Mesendoderm (in vitro differentiated cells): ENCODE data around the gene PTX3. TPM values are rescaled to one million over a fixed set of nuclear protein-coding genes. Genes with fewer than 3 reads are reported as not detected.

Experiments
- DNase-seq: peaks from one replicate; pipeline ENCODE4 v3.0.0; 2013
- H2AK5ac ChIP-seq: 2 replicates; pipeline ENCODE4 v1.6.1; 2013; ENCODE audit warnings: low read length, inconsistent platforms
- H2BK120ac ChIP-seq: 2 replicates; pipeline ENCODE4 v1.6.1; 2013; ENCODE audit warnings: low read depth, mild to moderate bottlenecking, low read length, moderate library complexity, mixed read lengths
- H2BK15ac ChIP-seq: replicated peaks from 2 replicates; pipeline ENCODE4 v1.6.1; 2013; ENCODE audit warnings: low read depth, mild to moderate bottlenecking, moderate library complexity
- H2BK5ac ChIP-seq: 2 replicates; pipeline ENCODE4 v1.6.1; 2013; ENCODE audit warnings: low read length, inconsistent platforms
- H3K18ac ChIP-seq: 2 replicates; pipeline ENCODE4 v1.6.1; 2013; ENCODE audit warnings: mild to moderate bottlenecking, low read length, mixed read lengths
- H3K23ac ChIP-seq: one replicate; pipeline ENCODE4 v1.6.1; 2013; ENCODE audit warnings: low read length
- H3K27ac ChIP-seq: 2 replicates; pipeline ENCODE4 v1.5.1; 2013; ENCODE audit warnings: low read depth, mild to moderate bottlenecking, inconsistent platforms, low read length, moderate library complexity
- H3K27me3 ChIP-seq: 2 replicates; pipeline ENCODE4 v1.6.1; 2013; ENCODE audit warnings: low read length, control low read depth, mild to moderate bottlenecking, inconsistent platforms; ENCODE audit not compliant: insufficient read depth, poor library complexity
- H3K36me3 ChIP-seq: 2 replicates; pipeline ENCODE4 v1.6.1; 2013; ENCODE audit warnings: low read length, inconsistent platforms; ENCODE audit not compliant: control insufficient read depth, insufficient read depth
- H3K4ac ChIP-seq: one replicate; pipeline ENCODE4 v1.6.1; 2013; ENCODE audit warnings: low read depth, mild to moderate bottlenecking, low read length, moderate library complexity
- H3K4me1 ChIP-seq: 2 replicates; pipeline ENCODE4 v1.6.1; 2013; ENCODE audit warnings: low read depth, low read length, inconsistent platforms; ENCODE audit not compliant: control insufficient read depth
- H3K4me2 ChIP-seq: 2 replicates; pipeline ENCODE4 v1.6.1; 2013; ENCODE audit warnings: low read length
- H3K4me3 ChIP-seq: 2 replicates; pipeline ENCODE4 v1.5.1; 2013; ENCODE audit warnings: mild to moderate bottlenecking, low read length
- H3K56ac ChIP-seq: one replicate; pipeline ENCODE4 v1.6.1; 2013; ENCODE audit warnings: low read length
- H3K79me1 ChIP-seq: 2 replicates; pipeline ENCODE4 v1.6.1; 2013; ENCODE audit warnings: low read length, inconsistent platforms
- H3K79me2 ChIP-seq: 2 replicates; pipeline ENCODE4 v1.6.1; 2013; ENCODE audit warnings: mild to moderate bottlenecking, low read length; ENCODE audit not compliant: control insufficient read depth, insufficient read depth
- H3K9ac ChIP-seq: 2 replicates; pipeline ENCODE4 v1.6.1; 2013; ENCODE audit warnings: low read length, inconsistent platforms
- H4K5ac ChIP-seq: one replicate; pipeline ENCODE4 v1.6.1; 2013; ENCODE audit warnings: low read length
- H4K8ac ChIP-seq: one replicate; pipeline ENCODE4 v1.6.1; 2013; ENCODE audit warnings: low read depth, mild to moderate bottlenecking, control low read depth, low read length, moderate library complexity
- WGBS: extraction: QIAGEN DNeasy Blood & Tissue Kit; methylation state at CpG from one replicate; pipeline ENCODE4 v1.1.7; 2013; ENCODE audit warnings: low lambda C conversion rate, missing lambda C conversion rate; ENCODE audit not compliant: insufficient coverage; ENCODE audit errors: extremely low coverage; 5-methylcytosine and 5-hydroxymethylcytosine counted together
- polyA plus RNA-seq, 2 experiments: library from polyadenylated mRNA; stranded (reverse); fragments of 200-250 nt; gene quantifications; one replicate each; pipeline ENCODE4 v1.2.3, GENCODE V29; 2013

The PTX3 gene
- 0.14 TPM for polyA plus RNA-seq (2013, experiment 1 of 2)
- polyA plus RNA-seq (2013, experiment 2 of 2) = 0.31 TPM

DNA sequence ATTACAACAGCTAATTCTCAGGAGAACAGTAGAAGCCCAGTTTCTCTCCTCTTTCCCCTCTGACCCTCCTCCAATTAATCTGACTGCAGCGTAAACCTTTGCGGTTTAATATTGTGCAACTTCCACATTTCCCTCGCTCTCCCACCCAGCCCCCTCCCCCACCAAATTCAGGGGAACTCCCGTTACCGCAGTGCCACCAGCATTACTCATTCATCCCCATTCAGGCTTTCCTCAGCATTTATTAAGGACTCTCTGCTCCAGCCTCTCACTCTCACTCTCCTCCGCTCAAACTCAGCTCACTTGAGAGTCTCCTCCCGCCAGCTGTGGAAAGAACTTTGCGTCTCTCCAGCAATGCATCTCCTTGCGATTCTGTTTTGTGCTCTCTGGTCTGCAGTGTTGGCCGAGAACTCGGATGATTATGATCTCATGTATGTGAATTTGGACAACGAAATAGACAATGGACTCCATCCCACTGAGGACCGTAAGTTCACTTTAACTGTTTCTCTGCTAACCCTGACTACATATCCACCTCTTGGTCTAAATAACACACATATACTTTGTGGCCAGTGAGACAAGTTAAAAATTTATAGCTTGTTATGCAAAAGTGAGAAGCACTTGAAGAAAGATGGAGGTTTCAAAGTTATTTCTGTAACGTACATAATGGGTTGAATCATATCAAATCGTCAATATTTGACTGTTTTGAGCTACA lies at the start of gene PTX3:
TSS of gene PTX3 (plus strand) at position 268 of the 709 bp plus-strand sequence. CDS start at position 352, 84 bp downstream.
- DNase-seq = peak; percentile 37
- Histone ChIP-seq H3K27ac (no peak within 1 kb of the TSS), H3K79me1 (no peaks in the 10 kb centered on the region), H2BK5ac (no peak within 1 kb of the TSS), H3K23ac (no peak within 1 kb of the TSS), H2BK120ac (no peak within 1 kb of the TSS), H3K4me1 (no peaks in the 10 kb centered on the region), H3K27me3 (no peaks in the 10 kb centered on the region), H2BK15ac (no peak within 1 kb of the TSS), H3K56ac (peak within 1 kb of the TSS; percentile 92), H3K4me3 (peak within 1 kb of the TSS; percentile 38), H3K36me3 (no peaks in the 10 kb centered on the region), H3K9ac (peak within 1 kb of the TSS; percentile 77), H3K79me2 (no peaks in the 10 kb centered on the region), H4K8ac (peak within 1 kb of the TSS; percentile 28), H2AK5ac (no peak within 1 kb of the TSS), H3K4me2 (peak within 1 kb of the TSS; percentile 96), H3K4ac (no peak within 1 kb of the TSS), H4K5ac (no peak within 1 kb of the TSS), H3K18ac (no peak within 1 kb of the TSS)
- no CpG with 5 or more reads among the region's 15 CpGs for WGBS

DNA sequence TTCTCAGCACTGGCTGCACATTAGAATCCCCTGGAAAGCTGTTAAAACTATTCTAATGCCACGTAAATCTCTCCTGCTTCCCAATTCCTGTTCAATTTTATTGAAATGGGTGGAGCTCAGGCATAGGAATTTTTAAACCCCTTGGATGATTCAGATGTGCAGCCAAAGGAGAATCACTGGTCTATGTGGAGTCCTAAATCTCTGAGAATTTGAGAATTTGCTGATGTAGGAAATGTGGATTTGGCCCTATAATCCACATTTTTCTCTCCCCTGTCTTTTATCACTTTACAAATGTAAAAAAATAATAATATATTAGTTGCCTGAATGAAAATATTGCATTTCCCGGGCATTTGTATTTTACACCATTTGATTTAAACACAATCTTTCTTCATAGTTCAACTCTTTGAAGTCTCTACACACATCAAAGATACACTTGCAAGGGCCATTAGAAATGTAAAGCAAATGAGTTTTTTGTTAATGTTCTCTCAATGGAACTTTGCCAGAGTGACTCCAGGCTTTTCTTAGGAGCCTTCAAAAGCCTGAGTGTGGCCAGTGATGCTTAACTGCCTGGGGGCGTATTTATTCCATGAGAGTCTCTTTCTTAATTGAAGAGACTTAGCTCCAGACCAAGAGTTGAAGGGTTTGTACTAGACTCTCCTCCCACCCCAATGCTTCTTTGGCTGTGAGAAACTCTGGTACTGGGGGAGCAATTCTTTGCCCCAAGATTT lies 48.8 kb upstream of the PTX3 start:
- Histone ChIP-seq H3K27ac (no peak overlapping the region), H2BK15ac (no peak overlapping the region), H3K18ac (no peak overlapping the region), H4K5ac (no peak overlapping the region), H3K56ac (no peak overlapping the region), H3K23ac (no peak overlapping the region), H3K4me3 (no peak overlapping the region), H3K4me2 (no peak overlapping the region), H3K4ac (no peak overlapping the region), H3K79me1 (no peaks in the 10 kb centered on the region), H2AK5ac (no peak overlapping the region), H3K27me3 (no peaks in the 10 kb centered on the region), H4K8ac (no peak overlapping the region), H3K79me2 (no peaks in the 10 kb centered on the region), H2BK5ac (no peak overlapping the region), H2BK120ac (no peak overlapping the region), H3K9ac (no peak overlapping the region), H3K36me3 (no peaks in the 10 kb centered on the region), H3K4me1 (no peaks in the 10 kb centered on the region)
- WGBS = no CpG with 5 or more reads among the region's 3 CpGs
- no peak for DNase-seq

DNA sequence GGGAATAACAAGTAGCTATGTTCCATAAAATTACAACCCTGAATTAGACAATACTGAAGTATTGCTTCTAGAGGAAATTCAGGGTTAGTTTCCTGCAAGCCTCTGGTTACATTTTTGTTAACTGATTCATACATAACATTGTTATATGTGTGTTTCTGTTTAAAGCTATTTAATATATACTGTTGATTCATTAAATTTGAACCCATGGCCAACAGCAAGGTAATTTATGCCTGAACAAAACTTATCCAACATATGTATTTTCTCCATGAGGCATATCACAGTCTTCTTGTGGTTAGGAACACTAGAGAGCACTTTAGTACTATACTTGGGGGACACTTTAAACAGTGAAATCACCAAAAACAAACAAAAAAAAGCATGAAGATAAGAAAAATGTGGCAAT lies 47.7 kb upstream of the PTX3 start:
- Histone ChIP-seq H2BK120ac (no peak overlapping the region), H3K27me3 (no peaks in the 10 kb centered on the region), H2AK5ac (no peak overlapping the region), H3K4me1 (no peaks in the 10 kb centered on the region), H3K4me3 (no peak overlapping the region), H3K79me1 (no peaks in the 10 kb centered on the region), H4K5ac (no peak overlapping the region), H3K79me2 (no peaks in the 10 kb centered on the region), H2BK15ac (no peak overlapping the region), H3K18ac (no peak overlapping the region), H3K56ac (no peak overlapping the region), H3K36me3 (no peaks in the 10 kb centered on the region), H3K9ac (no peak overlapping the region), H3K23ac (no peak overlapping the region), H3K4ac (no peak overlapping the region), H4K8ac (no peak overlapping the region), H3K27ac (no peak overlapping the region), H3K4me2 (no peak overlapping the region), H2BK5ac (no peak overlapping the region)
- DNase-seq = no peak

DNA sequence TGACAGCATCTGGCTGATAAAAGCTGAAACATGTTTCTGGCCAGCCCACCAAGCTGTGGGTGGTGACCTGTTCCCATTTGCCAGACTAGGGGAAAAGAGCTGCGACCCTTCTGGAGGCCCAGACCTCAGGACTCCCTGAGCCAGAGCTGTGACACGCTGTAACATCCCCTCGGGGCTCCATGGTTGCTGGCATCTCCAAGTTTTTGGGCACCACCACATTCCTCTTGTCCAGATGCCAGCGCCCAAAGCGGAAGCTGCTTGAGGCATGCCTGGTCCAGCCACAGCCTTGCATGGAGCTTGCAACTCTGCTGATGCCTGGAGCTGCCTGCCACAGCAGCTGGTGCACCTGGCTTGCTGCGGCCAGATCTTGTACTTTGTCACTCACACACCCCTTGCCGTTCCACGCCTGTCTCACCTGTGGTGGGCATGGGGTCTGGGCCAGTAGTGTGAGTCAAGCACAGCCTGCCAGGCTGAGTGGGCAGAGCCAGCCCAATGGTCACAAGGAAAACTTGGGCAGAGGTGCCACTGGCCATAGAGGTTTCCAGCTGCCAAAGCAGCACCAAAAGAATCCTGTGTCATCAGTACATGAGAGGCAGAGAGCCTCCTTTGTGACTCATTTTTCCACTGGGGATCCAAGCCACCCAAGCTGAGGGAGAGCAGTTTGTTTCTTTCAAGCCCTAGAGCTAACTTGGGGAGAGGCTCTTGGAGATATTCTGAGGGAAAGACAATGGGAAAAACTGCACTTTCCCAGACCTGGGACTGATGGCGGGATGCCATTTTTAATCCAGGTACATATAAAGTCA lies 45.7 kb upstream of the PTX3 start:
- Histone ChIP-seq H4K8ac (no peak overlapping the region), H3K9ac (no peak overlapping the region), H3K79me2 (no peaks in the 10 kb centered on the region), H2BK5ac (no peak overlapping the region), H3K18ac (no peak overlapping the region), H2BK15ac (no peak overlapping the region), H2AK5ac (no peak overlapping the region), H3K56ac (no peak overlapping the region), H3K4me1 (no peaks in the 10 kb centered on the region), H3K79me1 (no peaks in the 10 kb centered on the region), H3K36me3 (no peaks in the 10 kb centered on the region), H3K4me2 (no peak overlapping the region), H3K27me3 (no peaks in the 10 kb centered on the region), H3K4me3 (no peak overlapping the region), H2BK120ac (no peak overlapping the region), H3K23ac (no peak overlapping the region), H3K4ac (no peak overlapping the region), H4K5ac (no peak overlapping the region), H3K27ac (no peak overlapping the region)
- no peak for DNase-seq
- WGBS = no CpG with 5 or more reads among the region's 9 CpGs

DNA sequence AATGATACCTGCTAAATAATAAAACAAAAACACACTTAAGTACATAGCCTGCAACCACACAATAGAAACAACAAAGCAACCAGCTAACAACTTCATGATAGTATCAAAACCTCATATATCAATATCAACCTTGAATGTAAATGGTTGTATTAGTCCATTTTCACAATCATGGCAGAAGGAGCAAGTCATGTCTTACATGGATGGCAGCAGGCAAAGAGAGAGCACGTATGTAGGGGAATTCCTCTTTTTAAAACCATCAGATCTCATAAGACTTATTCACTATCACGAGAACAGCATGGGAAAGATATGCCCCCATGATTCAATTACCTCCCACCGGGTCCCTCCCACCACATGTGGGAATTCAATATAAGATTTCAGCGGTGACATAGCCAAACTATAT lies 44.5 kb upstream of the PTX3 start:
- Histone ChIP-seq H3K79me1 (no peaks in the 10 kb centered on the region), H3K18ac (no peak overlapping the region)
- WGBS = no CpG with 5 or more reads among the region's 4 CpGs

More for the DNA sequence above, 44.5 kb upstream of the PTX3 start:
- Histone ChIP-seq H2BK15ac (no peak overlapping the region), H3K27me3 (no peaks in the 10 kb centered on the region), H3K4me1 (no peaks in the 10 kb centered on the region), H3K56ac (no peak overlapping the region), H3K79me2 (no peaks in the 10 kb centered on the region), H2AK5ac (no peak overlapping the region), H2BK120ac (no peak overlapping the region), H3K23ac (no peak overlapping the region), H3K4ac (no peak overlapping the region), H4K5ac (no peak overlapping the region), H3K4me2 (no peak overlapping the region), H3K4me3 (no peak overlapping the region), H4K8ac (no peak overlapping the region), H2BK5ac (no peak overlapping the region), H3K9ac (no peak overlapping the region), H3K36me3 (no peaks in the 10 kb centered on the region), H3K27ac (no peak overlapping the region)
- no peak for DNase-seq
